HepG2 (cell line): ENCODE measurements around the gene SOSTDC1. TPM values are rescaled to one million over a fixed set of nuclear protein-coding genes. Genes with fewer than 3 reads are reported as not detected.
"Not testable (repeated sequence)": the region's sequence is repeated elsewhere in the genome, so short reads cannot be mapped to it uniquely, and the experiment has no call there.

Source experiments
- ATAC-seq: fragments of 200-7000 bp; cut with Tn5 transposase; 3 replicates; pipeline ENCODE4 v1.9.1; 2020; ENCODE audit warnings: mild to moderate bottlenecking, moderate library complexity
- BruUV-seq: library from RNA; stranded (reverse); fragments of 400-500 nt; replicated peaks from 2 replicates; lab custom pipeline; 2021; lab: Mats Ljungman, UMichigan
- CTCF ChIA-PET: fragments of 300-600 bp; formaldehyde crosslinking; extraction: SDS; loops from one replicate; lab custom pipeline; 2021; ENCODE audit warnings: low total read pairs, inconsistent platforms, low intra/inter-chr PET ratio; lab: Yijun Ruan, JAX
- POLR2A ChIA-PET: fragments of 350-600 bp; sonication (Branson Sonifier 250); formaldehyde crosslinking; loops from one replicate; lab custom pipeline; 2020; ENCODE audit warnings: antibody characterized with exemption, inconsistent platforms; lab: Yijun Ruan, JAX
- DNase-seq: peaks from one replicate; pipeline ENCODE4 v3.0.0-alpha.2; 2015; ENCODE audit warnings: low spot score
- FAIRE-seq: peaks from 3 replicates; lab custom pipeline; 2011; peaks lifted over from hg19 to GRCh38; lab: Jason Lieb, UNC
- H2AFZ ChIP-seq: one replicate; pipeline ENCODE4 v1.6.1; 2011; ENCODE audit warnings: low read length, inconsistent platforms
- H3K27ac ChIP-seq: fragments of 300-600 bp; 3 replicates; pipeline ENCODE4 v1.8.0; 2011; ENCODE audit warnings: mixed run types, mild to moderate bottlenecking, mixed read lengths, low read length, inconsistent platforms; ENCODE audit not compliant: insufficient read depth; ENCODE audit errors: extremely low read length
- H3K27me3 ChIP-seq, 2 experiments: fragments of 200-600 bp in 1 of 2; 2 replicates in 1 of 2; 3 replicates in 1 of 2; pipeline versions ENCODE4 v1.6.0 to v1.8.0; 2011; ENCODE audit warnings: low read length in 2 of 2, mild to moderate bottlenecking in 2 of 2, moderate library complexity in 2 of 2, inconsistent platforms in 1 of 2; ENCODE audit not compliant: insufficient read depth in 2 of 2, control insufficient read depth in 1 of 2
- H3K36me3 ChIP-seq, 2 experiments: fragments of 200-600 bp in 1 of 2; replicated peaks in 1 of 2; 2 replicates in 1 of 2; 3 replicates in 1 of 2; pipeline versions ENCODE4 v1.5.1 to v1.8.0; 2011; ENCODE audit warnings: low read length in 2 of 2, inconsistent platforms in 1 of 2; ENCODE audit not compliant: insufficient read depth in 2 of 2, control insufficient read depth in 1 of 2
- H3K4me1 ChIP-seq: 2 replicates; pipeline ENCODE4 v1.5.1; 2012; ENCODE audit warnings: low read length, inconsistent platforms; ENCODE audit not compliant: insufficient read depth
- H3K4me2 ChIP-seq: 2 replicates; pipeline ENCODE4 v1.6.0; 2011; ENCODE audit warnings: low read depth, low read length, inconsistent platforms
- H3K4me3 ChIP-seq, 3 experiments: fragments of 200-600 bp in 1 of 3; sonication (generic), shearing (Covaris generic) in 1 of 3; replicated peaks in 1 of 3; 2 replicates each; pipeline ENCODE4 v1.5.1; 2011 to 2016; ENCODE audit warnings: low read length in 3 of 3, inconsistent platforms in 2 of 3, low read depth in 2 of 3, mild to moderate bottlenecking in 2 of 3, control low read depth in 1 of 3, mixed read lengths in 1 of 3; ENCODE audit not compliant: insufficient read depth in 1 of 3
- H3K79me2 ChIP-seq: one replicate; pipeline ENCODE4 v1.6.1; 2011; ENCODE audit warnings: low read length, inconsistent platforms; ENCODE audit not compliant: insufficient read depth
- H3K9ac ChIP-seq: 2 replicates; pipeline ENCODE4 v1.6.0; 2011; ENCODE audit warnings: mild to moderate bottlenecking, low read depth, low read length, inconsistent platforms; ENCODE audit not compliant: insufficient read depth
- H3K9me3 ChIP-seq: 2 replicates; pipeline ENCODE4 v1.5.1; 2012; ENCODE audit warnings: mild to moderate bottlenecking, low read length
- H4K20me1 ChIP-seq: 2 replicates; pipeline ENCODE4 v1.6.0; 2011; ENCODE audit warnings: inconsistent platforms, mild to moderate bottlenecking, low read length, moderate library complexity; ENCODE audit not compliant: insufficient read depth
- BRD4 ChIP-seq: sonication (generic); formaldehyde crosslinking; IDR thresholded peaks from 2 replicates; pipeline ENCODE4 v1.4.0; 2020; ENCODE audit warnings: missing genetic modification reagents
- FOXA3 ChIP-seq: IDR thresholded peaks from 2 replicates; pipeline ENCODE4 v1.6.1; 2016; ENCODE audit warnings: missing genetic modification reagents, missing compliant biosample characterization
- MEF2D ChIP-seq: sonication (generic); formaldehyde crosslinking; IDR thresholded peaks from 2 replicates; pipeline ENCODE4 v1.5.1; 2020; ENCODE audit warnings: mild to moderate bottlenecking, missing genetic modification reagents
- SMC3 ChIP-seq: IDR thresholded peaks from 2 replicates; pipeline ENCODE4 v1.6.1; 2011; ENCODE audit warnings: low read length, improper control_type of control experiment
- SOX6 ChIP-seq, 2 experiments: fragments of 450-650 bp in 1 of 2; sonication (generic) in 1 of 2; formaldehyde crosslinking in 1 of 2; IDR thresholded peaks; 2 replicates each; pipeline versions ENCODE4 v1.4.0 to v1.6.1; 2017 to 2020; ENCODE audit warnings: antibody characterized with exemption in 1 of 2, mild to moderate bottlenecking in 1 of 2, missing genetic modification reagents in 1 of 2
- SUZ12 ChIP-seq: fragments of 150-350 bp; IDR thresholded peaks from 2 replicates; pipeline ENCODE4 v1.6.1; 2014; ENCODE audit warnings: low read depth, low read length
- THAP8 ChIP-seq: sonication (generic); formaldehyde crosslinking; IDR thresholded peaks from 2 replicates; pipeline ENCODE4 v1.5.1; 2020; ENCODE audit warnings: missing genetic modification reagents, mild to moderate bottlenecking, borderline replicate concordance
- TOPORS ChIP-seq: sonication (generic); formaldehyde crosslinking; IDR thresholded peaks from 2 replicates; pipeline ENCODE4 v1.8.0; 2023; ENCODE audit warnings: mild to moderate bottlenecking, missing genetic modification reagents
- ZNF253 ChIP-seq: sonication (generic); formaldehyde crosslinking; IDR thresholded peaks from 2 replicates; pipeline ENCODE4 v1.8.0; 2022; ENCODE audit warnings: mild to moderate bottlenecking, missing genetic modification reagents, borderline replicate concordance
- ZNF260 ChIP-seq: sonication (generic); formaldehyde crosslinking; IDR thresholded peaks from 2 replicates; pipeline ENCODE4 v1.4.0; 2020; ENCODE audit warnings: missing genetic modification reagents, low read depth, mild to moderate bottlenecking, borderline replicate concordance
- ZNF274 ChIP-seq: sonication (generic); formaldehyde crosslinking; IDR thresholded peaks from 2 replicates; pipeline ENCODE4 v1.5.1; 2020; ENCODE audit warnings: mild to moderate bottlenecking, missing genetic modification reagents
- ZNF660 ChIP-seq: sonication (generic); formaldehyde crosslinking; IDR thresholded peaks from 2 replicates; pipeline ENCODE4 v1.5.1; 2020; ENCODE audit warnings: mild to moderate bottlenecking, low read depth, missing genetic modification reagents, borderline replicate concordance
- ZNF687 ChIP-seq: sonication (generic); formaldehyde crosslinking; IDR thresholded peaks from 2 replicates; pipeline ENCODE4 v1.5.1; 2020; ENCODE audit warnings: mild to moderate bottlenecking, missing genetic modification reagents, moderate library complexity
- WGBS: methylation state at CpG from one replicate; pipeline ENCODE4 v1.1.6; 2017; ENCODE audit warnings: low lambda C conversion rate; 5-methylcytosine and 5-hydroxymethylcytosine counted together
- in situ Hi-C: cut with HindIII; loops from 2 replicates; pipeline ENCODE4 v1.10.0; 2017; ENCODE audit warnings: low pct_unique_long_range_greater_than_20kb; ENCODE audit not compliant: extremely low pct_ligation_motif_present
- intact Hi-C: fragments of 100-400 bp; cut with micrococcal nuclease; formaldehyde crosslinking; loops from one replicate; pipeline ENCODE4 v1.10.0; 2022; ENCODE audit not compliant: unreplicated experiment
- polyA plus RNA-seq, 8 experiments: library from polyadenylated mRNA; depleted of rRNA in 3 of 8; stranded (reverse) in 7 of 8; unstranded in 1 of 8; fragments of >200 nt; fragmentation: Illumina TruSeq in 4 of 8; extraction: Trizol in 4 of 8; gene quantifications; 2 replicates each; pipeline versions ENCODE4 v1.2.1 to v1.2.3, GENCODE V29; 2011 to 2016; ENCODE audit warnings: low read depth in 4 of 8, missing spikeins in 1 of 8, mixed read lengths in 1 of 8; ENCODE audit not compliant: insufficient read depth in 1 of 8
- total RNA-seq, 5 experiments: library from RNA; depleted of rRNA; stranded (reverse); fragments of >200 nt; fragmentation: Illumina TruSeq; extraction: Trizol; gene quantifications; 2 replicates each; pipeline ENCODE4 v1.2.3, GENCODE V29; 2016; ENCODE audit warnings: low read depth in 1 of 5

The SOSTDC1 gene
- total and polyA plus RNA-seq, 2 of the 13 experiments (the other 11 are each of a cell fraction or from before 2014, with no cell fraction given): not detected

DNA sequence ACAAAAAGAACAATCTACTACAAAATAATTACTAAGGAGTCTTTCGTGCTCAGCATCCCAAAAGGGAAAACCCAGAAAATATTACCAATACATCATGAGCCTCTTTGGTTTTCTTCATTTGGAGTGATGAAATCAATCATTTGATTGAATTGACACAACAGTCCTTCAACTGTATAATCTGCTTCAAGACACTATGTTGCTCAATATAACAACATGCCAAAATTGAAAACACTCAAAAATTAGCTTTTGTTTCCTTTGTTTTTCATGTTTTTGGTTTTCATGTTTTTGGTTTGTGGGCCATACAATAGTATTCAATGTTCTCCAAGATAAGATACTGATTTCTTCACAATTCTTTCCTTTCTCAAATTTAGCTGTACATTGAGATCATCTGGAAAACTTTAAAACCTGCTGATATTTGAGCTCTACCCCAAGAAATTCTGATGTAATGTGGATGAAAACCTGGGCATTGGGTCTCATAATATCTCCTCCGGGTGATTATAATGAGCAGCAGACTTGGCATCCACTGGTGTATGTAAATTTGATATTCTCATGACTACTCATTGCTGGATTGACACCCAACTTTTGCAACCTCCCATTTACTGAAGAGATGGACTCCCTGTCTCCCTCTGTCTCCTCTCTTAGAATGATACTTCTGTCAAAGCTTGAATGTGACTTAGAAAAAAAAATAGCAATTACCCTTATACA, 4.6 kb downstream of the SOSTDC1 start:
- Histone ChIP-seq H3K36me3 (no peaks in the 10 kb centered on the region), H4K20me1 (no peaks in the 10 kb centered on the region), H3K9ac (no peak overlapping the region), H3K4me2 (no peak overlapping the region), H3K27me3 (no peaks in the 10 kb centered on the region), H2AFZ (no peak overlapping the region), H3K27ac (no peak overlapping the region), H3K4me3 (no peak overlapping the region), H3K4me1 (no peaks in the 10 kb centered on the region), H3K79me2 (no peaks in the 10 kb centered on the region), H3K9me3 (no peaks in the 10 kb centered on the region)
- ChIA-PET CTCF (no interaction called here), POLR2A (no interaction called here)
- in situ Hi-C loops: no loop called here
- TF ChIP-seq SUZ12 (no peak), ZNF253 (CRISPR knock-in tag) (no peak), MEF2D (CRISPR knock-in tag) (no peak), BRD4 (CRISPR knock-in tag) (no peak), TOPORS (CRISPR knock-in tag) (no peak), ZNF260 (CRISPR knock-in tag) (no peak), ZNF660 (CRISPR knock-in tag) (no peak), THAP8 (CRISPR knock-in tag) (no peak), FOXA3 (CRISPR knock-in tag) (no peak), ZNF274 (CRISPR knock-in tag) (no peak), ZNF687 (CRISPR knock-in tag) (no peak), SMC3 (no peak), SOX6 (IDR thresholded peaks at IDR 0.05) (no peak), SOX6 (CRISPR knock-in tag; IDR thresholded peaks at IDR 0.05) (no peak)
- WGBS: 26% methylated on average over 2 of the region's 2 CpGs
- FAIRE-seq: no peak
- intact Hi-C loops: no loop called here
- DNase-seq: no peak
- ATAC-seq: no peak
- BruUV-seq: no TSS peak

- in situ Hi-C loops, intact Hi-C loops, H3K36me3 ChIP-seq, H4K20me1 ChIP-seq, H3K9me3 ChIP-seq, CTCF ChIA-PET, H3K4me3 ChIP-seq, H3K4me2 ChIP-seq, H3K27ac ChIP-seq, H2AFZ ChIP-seq, H3K79me2 ChIP-seq, POLR2A ChIA-PET, DNase-seq, BruUV-seq, ATAC-seq, H3K9ac ChIP-seq, H3K4me1 ChIP-seq, FAIRE-seq, H3K27me3 ChIP-seq: not testable (repeated sequence)
- WGBS: 0% methylated on average over 1 of the region's 1 CpG
Measured at GRCh38 chr7:16456303-16456702, 9.2 kb downstream of the SOSTDC1 start.
